Stimulated activated CD4-positive, alpha-beta T cell treated with anti-CD3 and anti-CD28 coated beads, Interleukin-4, amount 100 ng/mL, for 24 hours (primary cell): ENCODE results near the gene EGFL7.
"Not testable (repeated sequence)": the region's sequence is repeated elsewhere in the genome, so short reads cannot be mapped to it uniquely, and the experiment has no call there.

Source experiments
- DNase-seq: peaks from one replicate; pipeline ENCODE4 v3.0.0-alpha.2; 2020

EGFL7 gene

DNA sequence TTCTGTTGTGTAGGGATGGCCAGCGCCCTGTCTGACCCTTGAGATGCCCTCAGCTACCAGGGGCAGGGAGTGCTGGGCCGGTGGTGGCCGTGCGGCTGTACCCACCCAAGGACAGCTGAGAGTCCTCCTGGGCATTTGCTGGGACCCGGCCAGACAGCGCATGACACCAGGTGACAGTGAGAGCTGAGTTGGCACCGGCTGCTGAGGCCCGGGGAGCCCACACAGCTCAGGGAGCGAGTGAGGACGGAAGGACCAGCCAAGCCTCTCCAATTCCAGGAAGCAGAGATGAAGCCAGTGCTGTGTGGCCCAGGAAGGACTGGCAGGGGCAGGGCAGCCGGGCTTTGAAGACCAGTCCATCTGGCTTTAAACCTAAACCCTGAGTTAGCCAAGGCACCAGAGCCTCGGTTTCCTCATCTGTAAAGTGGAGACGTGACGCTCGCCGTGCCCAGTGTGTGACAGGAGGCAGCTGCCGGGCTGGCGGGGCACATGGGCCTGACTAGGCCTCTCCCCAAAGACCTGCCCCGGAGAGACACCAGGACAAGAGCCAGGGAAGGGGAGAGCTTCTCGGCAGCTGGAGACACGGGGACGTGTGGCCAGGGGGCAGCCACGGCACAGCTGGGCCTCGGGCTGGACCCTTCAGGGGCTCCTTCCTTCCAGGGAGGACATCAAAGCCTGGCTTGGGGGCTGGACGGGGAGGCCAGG, 27.5 kb downstream of the EGFL7 start:
- no peak for DNase-seq

- DNase-seq = no peak
Observed at GRCh38 chr9:136690806-136691261, 28.1 kb downstream of the EGFL7 start.

GRCh38 chr9:136691316-136692184, 28.8 kb downstream of the EGFL7 start:
- DNase-seq = no peak

GRCh38 chr9:136692185-136693134, 29.7 kb downstream of the EGFL7 start:
- DNase-seq = no peak

GRCh38 chr9:136693135-136693489, 30.4 kb downstream of the EGFL7 start:
- no peak for DNase-seq

GRCh38 chr9:136693490-136694162, 30.9 kb downstream of the EGFL7 start:
- no peak for DNase-seq

DNA sequence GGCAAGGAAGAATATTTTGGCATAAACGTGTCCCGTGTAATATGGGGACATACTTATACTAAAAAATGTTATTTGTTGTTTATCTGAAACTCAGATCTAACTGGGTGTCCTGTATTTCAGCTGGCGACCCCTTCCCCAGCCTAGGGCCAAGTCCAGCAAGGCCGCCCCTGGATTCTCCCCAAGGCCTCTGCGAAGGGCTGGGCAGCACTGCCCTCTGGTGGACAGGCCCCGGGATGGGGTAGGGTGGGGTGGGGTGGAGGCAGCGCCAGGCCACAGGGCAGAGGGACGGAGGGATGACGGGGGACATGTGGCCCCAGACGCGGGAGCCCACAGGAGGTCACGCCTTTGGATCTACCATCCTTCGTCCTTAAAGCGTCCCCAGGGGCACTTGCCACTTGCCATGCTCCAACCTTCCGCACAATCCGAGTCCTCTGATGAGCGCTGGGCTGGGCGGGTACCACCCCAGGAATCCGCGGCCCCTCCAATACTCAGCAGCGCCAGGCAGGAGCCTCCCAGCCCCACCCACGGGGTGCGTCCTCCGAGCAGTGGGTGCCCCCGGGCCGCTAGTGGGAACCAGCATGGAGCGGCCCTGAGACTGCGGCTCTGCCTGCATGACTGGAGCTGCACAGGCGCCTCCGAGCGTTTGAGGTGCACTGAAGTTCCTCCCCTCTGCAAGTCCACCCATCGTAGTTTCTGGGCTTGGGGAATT, 31.6 kb downstream of the EGFL7 start:
- peak; percentile 19 for DNase-seq

DNA sequence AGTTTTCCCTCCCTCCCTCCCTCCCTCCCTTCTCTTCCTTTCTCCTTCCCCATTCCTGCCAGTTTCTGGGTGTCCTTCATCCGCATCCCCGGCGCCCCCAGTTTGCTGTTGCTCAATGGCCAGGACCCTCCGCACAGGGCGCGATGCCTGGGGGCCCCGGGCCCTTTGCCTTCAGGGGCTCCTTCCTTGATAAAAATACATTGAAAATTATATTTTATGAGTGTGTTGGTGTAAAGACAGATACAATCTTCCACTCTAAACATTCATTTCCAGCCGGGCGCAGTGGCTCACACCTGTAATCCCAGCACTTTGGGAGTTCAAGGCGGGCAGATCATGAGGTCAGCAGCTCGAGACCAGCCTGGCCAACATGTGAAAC, 32.1 kb downstream of the EGFL7 start:
- DNase-seq = no peak

DNA sequence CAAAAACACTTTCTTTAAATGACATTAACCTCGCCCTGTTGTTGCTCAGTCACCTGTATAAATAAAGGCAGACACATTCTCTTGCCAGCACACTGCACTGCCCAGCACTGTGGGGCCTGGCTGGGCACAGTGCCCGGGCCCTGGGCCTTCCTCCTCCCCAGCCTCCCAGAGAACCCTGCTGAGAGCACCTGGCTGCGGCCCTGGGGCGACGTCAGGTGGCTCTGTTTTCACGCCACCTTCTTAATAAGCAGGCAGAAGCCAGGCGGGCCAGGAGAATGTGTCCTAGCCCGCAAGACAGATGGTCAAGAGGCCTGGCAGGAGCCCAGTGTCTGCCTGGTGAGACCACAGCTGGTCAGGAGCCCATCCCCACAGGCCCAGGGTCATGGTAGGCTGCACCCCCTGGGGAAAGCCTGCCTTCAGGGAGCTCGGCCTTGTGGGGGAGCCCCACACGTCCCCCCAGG, 32.7 kb downstream of the EGFL7 start:
- DNase-seq = no peak

- no peak for DNase-seq
Observed at GRCh38 chr9:136695955-136696354, 33.2 kb downstream of the EGFL7 start.

DNA sequence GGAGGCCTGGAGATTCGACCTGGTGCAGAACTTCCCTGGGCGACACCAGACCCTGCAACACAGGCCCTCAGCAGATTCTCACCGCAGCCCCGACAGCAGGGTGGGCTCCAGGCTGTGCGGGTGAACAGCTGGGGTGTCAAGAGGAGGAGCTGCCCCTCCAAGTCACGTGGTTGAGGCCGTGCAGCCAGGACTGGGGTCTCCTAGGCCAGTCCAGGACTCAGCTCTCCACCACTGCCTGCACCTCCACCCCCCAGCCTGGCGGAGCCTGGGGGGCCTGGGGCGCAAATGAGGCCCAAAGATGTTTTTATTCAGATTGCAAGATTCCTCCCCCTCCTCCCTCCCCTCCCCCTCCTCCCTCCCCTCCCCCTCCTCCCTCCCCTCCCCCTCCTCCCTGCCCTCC, 33.8 kb downstream of the EGFL7 start:
- DNase-seq = no peak

DNA sequence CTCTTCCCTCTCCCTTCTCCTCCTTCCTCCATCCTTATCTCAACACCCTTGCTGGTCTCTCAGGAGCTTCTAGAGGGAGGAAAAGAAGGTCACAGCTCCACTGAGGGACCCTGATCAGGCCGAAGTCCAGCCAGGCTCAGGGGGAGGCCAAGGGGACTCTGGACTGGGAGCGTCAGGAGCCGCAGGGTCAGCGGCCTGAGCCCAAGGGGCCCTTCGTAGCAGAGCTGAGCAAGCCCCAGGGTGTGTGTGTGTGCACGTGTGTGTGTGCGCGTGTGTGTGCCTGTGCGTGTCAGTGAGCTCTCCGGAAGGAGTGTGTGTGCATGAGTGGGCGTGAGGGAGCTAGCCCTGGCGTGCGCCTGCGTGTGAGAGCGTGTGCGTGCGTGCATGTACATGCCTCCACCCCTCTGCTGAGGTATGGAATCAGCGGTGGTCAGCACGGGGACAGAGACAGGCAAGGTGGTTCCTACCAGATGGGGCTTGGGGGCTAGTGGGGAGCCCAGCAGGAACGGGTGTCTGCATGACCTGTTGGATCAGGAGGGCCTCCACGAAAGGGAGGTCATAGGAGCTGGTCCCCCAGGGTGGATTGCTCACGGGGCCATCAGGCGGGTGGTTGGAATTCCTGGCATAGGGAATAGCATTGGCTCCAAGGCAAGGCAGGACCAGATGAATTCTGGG, 34.6 kb downstream of the EGFL7 start:
- no peak for DNase-seq

DNA sequence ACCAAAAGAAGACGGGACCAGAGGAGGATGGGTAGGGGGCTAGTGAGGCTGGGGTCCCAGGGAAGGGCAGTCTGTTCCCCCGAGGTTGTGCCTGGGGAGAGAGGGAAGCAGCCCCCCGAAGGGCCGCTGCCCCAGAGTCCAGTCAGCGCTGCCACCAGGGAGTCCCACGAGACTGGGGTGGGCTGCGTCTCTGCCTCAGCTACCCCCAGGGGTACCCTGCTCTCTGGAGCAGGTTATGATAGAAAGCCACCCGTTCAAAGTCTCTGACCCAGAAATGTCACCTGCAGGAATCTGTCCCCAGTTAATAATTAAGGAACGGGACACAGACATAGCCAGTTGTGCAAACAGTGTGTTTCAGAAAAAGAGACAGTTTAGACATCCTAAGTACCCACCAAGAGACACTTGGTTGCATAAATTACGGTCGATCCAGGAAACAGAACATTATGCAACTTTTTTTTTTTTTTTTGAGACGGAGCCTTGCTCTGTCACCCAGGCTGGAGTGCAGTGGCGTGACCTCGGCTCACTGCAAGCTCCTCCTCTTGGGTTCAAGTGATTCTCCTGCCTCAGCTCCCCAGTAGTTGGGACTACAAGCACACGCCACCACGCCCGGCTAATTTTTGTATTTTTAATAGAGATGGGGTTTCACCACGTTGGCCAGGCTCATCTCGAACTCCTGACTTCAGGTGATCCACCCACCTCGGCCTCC, 35.3 kb downstream of the EGFL7 start:
- DNase-seq = no peak

DNA sequence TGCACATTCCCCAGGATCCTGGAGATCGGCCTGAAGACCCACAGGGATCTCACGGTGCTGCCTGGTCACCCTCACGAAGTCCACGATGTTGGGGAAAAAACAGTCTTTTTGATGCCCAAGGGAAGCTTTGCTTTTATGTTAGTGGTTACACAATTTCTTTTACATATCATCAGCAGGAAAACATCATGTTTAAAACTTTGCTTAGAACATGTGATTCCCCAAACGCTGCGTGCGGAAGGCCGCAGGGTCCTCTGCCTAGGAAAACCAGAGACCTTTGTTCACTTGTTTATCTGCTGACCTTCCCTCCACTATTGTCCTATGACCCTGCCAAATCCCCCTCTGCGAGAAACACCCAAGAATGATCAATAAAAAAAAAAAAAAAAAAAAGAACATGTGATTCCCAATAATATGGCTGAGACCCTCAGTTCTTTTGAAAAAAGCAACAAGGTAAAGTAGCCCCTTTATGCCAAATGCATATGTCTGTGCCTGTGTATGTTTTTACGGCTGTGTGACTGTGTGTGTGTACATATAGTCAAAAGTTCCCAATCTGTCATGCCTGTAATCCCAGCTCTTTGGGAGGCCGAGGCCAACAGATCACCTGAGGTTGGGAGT, 36.0 kb downstream of the EGFL7 start:
- DNase-seq = no peak

- DNase-seq = no peak
Observed at GRCh38 chr9:136700304-136700703, 37.6 kb downstream of the EGFL7 start.

GRCh38 chr9:136700959-136701667, 38.4 kb downstream of the EGFL7 start:
- peak; percentile 83 for DNase-seq

DNA sequence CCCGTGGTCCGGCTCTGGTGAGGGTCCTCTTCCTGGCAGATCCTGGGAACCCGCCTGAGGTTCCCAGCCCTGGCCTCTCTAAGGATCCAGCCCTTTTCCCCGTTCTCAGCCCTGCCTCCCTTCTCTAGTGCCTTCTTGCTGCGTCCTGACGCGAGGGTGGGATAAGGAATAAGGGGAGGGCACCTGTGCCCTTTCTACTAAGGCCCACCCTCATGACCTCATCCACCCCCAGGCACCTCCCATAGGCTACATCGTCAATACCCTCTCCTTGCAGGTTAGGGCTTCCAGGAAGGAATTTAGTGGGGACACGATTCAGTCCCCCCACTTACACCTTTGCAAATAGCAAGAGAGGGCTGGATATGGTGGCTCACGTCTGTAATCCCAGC, 38.9 kb downstream of the EGFL7 start:
- DNase-seq = no peak

GRCh38 chr9:136703276-136703860, 40.7 kb downstream of the EGFL7 start:
- DNase-seq = no peak

- not testable (repeated sequence) for DNase-seq
Observed at GRCh38 chr9:136704741-136705140, 42.0 kb downstream of the EGFL7 start.
